Muscle layer of colon (tissue), 2 donors: ENCODE measurements around the gene VIPR2.

Source experiments
- H3K27ac ChIP-seq: one replicate; pipeline ENCODE4 v1.7.0; 2013; ENCODE audit warnings: low read depth, mild to moderate bottlenecking, low read length, moderate library complexity
- H3K27me3 ChIP-seq, 2 donors: one replicate each; pipeline ENCODE4 v1.7.0; 2013; ENCODE audit warnings: low read length in 2 of 2, mild to moderate bottlenecking in 2 of 2; ENCODE audit not compliant: insufficient read depth in 2 of 2, control insufficient read depth in 1 of 2
- H3K36me3 ChIP-seq: one replicate; pipeline ENCODE4 v1.7.0; 2013; ENCODE audit warnings: mild to moderate bottlenecking, low read length; ENCODE audit not compliant: insufficient read depth
- H3K4me1 ChIP-seq: one replicate; pipeline ENCODE4 v1.7.0; 2013; ENCODE audit warnings: mild to moderate bottlenecking, low read length; ENCODE audit not compliant: insufficient read depth
- H3K4me3 ChIP-seq, 2 donors: one replicate each; pipeline ENCODE4 v1.7.0; 2013; ENCODE audit warnings: low read length in 2 of 2, low read depth in 1 of 2, mild to moderate bottlenecking in 1 of 2, moderate library complexity in 1 of 2
- H3K9ac ChIP-seq: one replicate; pipeline ENCODE4 v1.7.0; 2013; ENCODE audit warnings: low read length
- H3K9me3 ChIP-seq: one replicate; pipeline ENCODE4 v1.7.0; 2013; ENCODE audit warnings: mild to moderate bottlenecking, low read length
- donor health status: abdominal sarcoma.
- donor health status: Adenocarcinoma of cecum.

The VIPR2 gene

GRCh38 chr7:159078193-159078910 lies 66.3 kb downstream of the VIPR2 start:
- no peak overlapping the region for H3K4me3 ChIP-seq
- H3K9ac ChIP-seq = no peak overlapping the region
- no peak overlapping the region for H3K27ac ChIP-seq
- peaks cover 8% of the 10 kb centered on the region for H3K4me1 ChIP-seq
- no peaks in the 10 kb centered on the region for H3K27me3 ChIP-seq
- no peaks in the 10 kb centered on the region for H3K36me3 ChIP-seq
- H3K9me3 ChIP-seq = no peaks in the 10 kb centered on the region

- Histone ChIP-seq H3K36me3 (no peaks in the 10 kb centered on the region), H3K27me3 (no peaks in the 10 kb centered on the region), H3K27ac (no peak overlapping the region), H3K9ac (no peak overlapping the region), H3K9me3 (no peaks in the 10 kb centered on the region), H3K4me3 (no peak overlapping the region), H3K4me1 (peaks cover 8% of the 10 kb centered on the region)
Observed at GRCh38 chr7:159076333-159076732, 68.3 kb downstream of the VIPR2 start.

- Histone ChIP-seq H3K27ac (no peak overlapping the region), H3K4me1 (peaks cover 8% of the 10 kb centered on the region), H3K9ac (no peak overlapping the region), H3K4me3 (no peak overlapping the region), H3K36me3 (no peaks in the 10 kb centered on the region), H3K27me3 (no peaks in the 10 kb centered on the region), H3K9me3 (no peaks in the 10 kb centered on the region)
Observed at GRCh38 chr7:159075563-159076238, 69.0 kb downstream of the VIPR2 start.

- no peak overlapping the region for H3K27ac ChIP-seq
- H3K4me1 ChIP-seq = peaks cover 12% of the 10 kb centered on the region
Observed at GRCh38 chr7:159071260-159071659, 73.4 kb downstream of the VIPR2 start.

GRCh38 chr7:159070431-159071148 lies 74.1 kb downstream of the VIPR2 start:
- Histone ChIP-seq H3K36me3 (no peaks in the 10 kb centered on the region), H3K4me1 (peaks cover 12% of the 10 kb centered on the region), H3K9ac (no peak overlapping the region), H3K9me3 (no peaks in the 10 kb centered on the region), H3K27ac (no peak overlapping the region), H3K4me3 (no peak overlapping the region), H3K27me3 (no peaks in the 10 kb centered on the region)

More at GRCh38 chr7:159071260-159071659, 73.4 kb downstream of the VIPR2 start:
- Histone ChIP-seq H3K9ac (no peak overlapping the region), H3K27me3 (no peaks in the 10 kb centered on the region), H3K36me3 (no peaks in the 10 kb centered on the region), H3K4me3 (no peak overlapping the region), H3K9me3 (no peaks in the 10 kb centered on the region)

- Histone ChIP-seq H3K27me3 (no peaks in the 10 kb centered on the region), H3K4me1 (peaks cover 12% of the 10 kb centered on the region), H3K27ac (no peak overlapping the region), H3K9me3 (no peaks in the 10 kb centered on the region), H3K9ac (no peak overlapping the region), H3K36me3 (no peaks in the 10 kb centered on the region), H3K4me3 (no peak overlapping the region)
Observed at GRCh38 chr7:159068893-159069448, 75.7 kb downstream of the VIPR2 start.

GRCh38 chr7:159068488-159068811 lies 76.2 kb downstream of the VIPR2 start:
- no peak overlapping the region for H3K9ac ChIP-seq
- H3K4me1 ChIP-seq = peaks cover 12% of the 10 kb centered on the region
- H3K4me3 ChIP-seq = no peak overlapping the region
- no peaks in the 10 kb centered on the region for H3K27me3 ChIP-seq
- H3K36me3 ChIP-seq = no peaks in the 10 kb centered on the region
- H3K9me3 ChIP-seq = no peaks in the 10 kb centered on the region
- H3K27ac ChIP-seq = no peak overlapping the region

- no peak overlapping the region for H3K27ac ChIP-seq
- no peak overlapping the region for H3K9ac ChIP-seq
- H3K4me1 ChIP-seq = peaks cover 12% of the 10 kb centered on the region
- no peaks in the 10 kb centered on the region for H3K36me3 ChIP-seq
- no peak overlapping the region for H3K4me3 ChIP-seq
- no peaks in the 10 kb centered on the region for H3K9me3 ChIP-seq
- no peaks in the 10 kb centered on the region for H3K27me3 ChIP-seq
Observed at GRCh38 chr7:159067576-159068487, 76.8 kb downstream of the VIPR2 start.

GRCh38 chr7:159066816-159067575 lies 77.7 kb downstream of the VIPR2 start:
- H3K36me3 ChIP-seq = no peaks in the 10 kb centered on the region
- no peak overlapping the region for H3K27ac ChIP-seq
- H3K4me1 ChIP-seq = peaks cover 12% of the 10 kb centered on the region
- peaks cover 0 to under 1% of the 10 kb centered on the region in 2 donors for H3K27me3 ChIP-seq
- H3K9me3 ChIP-seq = no peaks in the 10 kb centered on the region
- no peak overlapping the region for H3K9ac ChIP-seq
- no peak overlapping the region for H3K4me3 ChIP-seq

- H3K9me3 ChIP-seq = no peaks in the 10 kb centered on the region
- H3K36me3 ChIP-seq = no peaks in the 10 kb centered on the region
- H3K27ac ChIP-seq = no peak overlapping the region
- H3K9ac ChIP-seq = no peak overlapping the region
- peaks cover 12% of the 10 kb centered on the region for H3K4me1 ChIP-seq
- peaks cover 0 to 6% of the 10 kb centered on the region in 2 donors for H3K27me3 ChIP-seq
- no peak overlapping the region for H3K4me3 ChIP-seq
Observed at GRCh38 chr7:159065852-159066480, 78.7 kb downstream of the VIPR2 start.
